Stimulated activated CD8-positive, alpha-beta memory T cell treated with anti-CD3 and anti-CD28 coated beads, Interleukin-4, amount 100 ng/mL, for 1 hour (primary cell): ENCODE measurements around the gene LYL1.
"Not testable (repeated sequence)": the region's sequence is repeated elsewhere in the genome, so short reads cannot be mapped to it uniquely, and the experiment has no call there.

ENCODE experiments used
- DNase-seq, 2 donors: peaks; one replicate each; pipeline ENCODE4 v3.0.0-alpha.2; 2020; ENCODE audit warnings: low read depth in 2 of 2, low spot score in 1 of 2

Gene LYL1

DNA sequence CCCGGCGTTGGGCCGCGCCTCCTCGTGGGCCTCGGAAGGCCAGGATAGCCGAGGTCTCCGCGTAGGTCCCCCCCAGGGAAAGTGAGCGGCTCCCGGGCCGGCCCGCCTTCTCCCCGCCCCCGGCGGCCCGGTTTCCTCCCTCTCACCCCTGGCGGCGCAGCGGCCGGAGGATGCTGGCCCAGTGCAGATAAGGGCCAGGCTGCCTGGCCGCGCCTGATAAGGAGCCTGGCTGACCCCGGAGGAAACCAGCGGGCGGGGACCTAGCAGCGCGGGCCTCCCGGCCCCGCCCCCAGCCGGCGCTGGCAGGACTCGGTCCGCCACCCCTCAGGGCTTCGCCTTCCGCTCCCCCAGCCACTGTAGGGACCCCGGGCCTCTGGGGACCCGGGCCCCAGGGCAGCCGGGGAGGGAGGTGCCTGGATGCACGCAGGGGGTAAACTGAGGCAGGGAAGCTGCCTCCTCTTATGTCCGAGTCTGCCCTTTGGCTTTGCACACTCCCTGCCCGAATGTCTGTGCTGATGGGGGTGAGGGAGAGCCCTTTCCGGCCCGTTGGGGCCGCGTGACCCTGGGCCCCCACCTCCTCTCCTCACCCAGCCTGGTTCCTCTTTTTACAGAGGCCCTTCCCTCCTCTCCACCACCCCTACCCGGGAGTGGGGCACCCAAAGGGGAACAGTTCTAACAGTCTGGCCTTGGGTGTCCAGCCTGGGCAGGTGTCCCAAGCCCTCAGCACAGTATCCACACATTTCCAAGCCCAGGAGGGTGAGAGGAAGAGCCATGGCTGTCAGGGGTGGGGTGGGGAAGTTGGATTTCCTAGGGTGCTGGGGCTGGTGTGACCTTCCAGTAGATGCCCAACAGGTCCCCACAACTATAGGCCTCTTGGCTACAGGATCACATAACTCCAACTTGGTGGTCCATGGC lies at the start of gene LYL1:
LYL1 (minus strand) TSS at position 193 of the 915 bp plus-strand sequence. CDS start 1,687 bp downstream, outside the sequence.
- DNase-seq: no peak

- DNase-seq: peak; percentile 93 to 94
Measured at GRCh38 chr19:13151605-13152355, 49.1 kb upstream of the LYL1 start.

GRCh38 chr19:13150931-13151604 lies 48.4 kb upstream of the LYL1 start:
- DNase-seq: no peak

GRCh38 chr19:13150187-13150930 lies 47.7 kb upstream of the LYL1 start, which contains the start of the genes IER2 and STX10:
IER2 (plus strand) TSS chr19:13150411; CDS start chr19:13153187, 2,776 bp downstream.
STX10 (minus strand) TSS chr19:13150375; CDS start chr19:13150173, 202 bp downstream.
- peak; percentile 81 to 91 for DNase-seq

DNA sequence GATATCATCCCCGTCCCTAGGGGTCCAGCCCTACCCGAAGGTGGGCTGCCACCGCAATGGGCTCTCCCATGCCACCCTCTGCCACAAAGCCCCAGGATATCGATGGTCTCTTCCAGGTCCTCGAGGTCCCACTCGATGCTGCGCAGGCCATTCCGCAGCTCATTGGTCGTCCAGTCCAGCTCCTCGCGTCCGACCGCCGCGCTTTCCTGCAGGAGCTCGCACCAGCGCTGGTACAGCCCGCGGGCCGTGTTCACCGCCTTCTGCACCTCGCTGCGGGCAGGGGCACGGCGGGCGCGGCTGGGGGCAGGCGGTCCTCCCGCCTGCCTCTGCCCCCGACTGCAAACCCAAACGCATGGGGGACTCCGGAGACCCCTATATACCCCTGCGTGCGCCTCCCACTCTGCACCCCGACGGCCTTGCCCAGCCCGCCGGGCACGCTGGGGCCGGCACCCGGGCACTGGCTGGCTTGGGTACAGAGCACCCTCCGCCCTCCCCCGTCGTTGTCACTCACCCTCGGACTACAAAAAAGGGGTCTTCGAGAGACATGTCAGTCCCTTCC lies 47.0 kb upstream of the LYL1 start:
- no peak for DNase-seq

GRCh38 chr19:13149173-13149627 lies 46.5 kb upstream of the LYL1 start:
- DNase-seq: not testable (repeated sequence)

DNA sequence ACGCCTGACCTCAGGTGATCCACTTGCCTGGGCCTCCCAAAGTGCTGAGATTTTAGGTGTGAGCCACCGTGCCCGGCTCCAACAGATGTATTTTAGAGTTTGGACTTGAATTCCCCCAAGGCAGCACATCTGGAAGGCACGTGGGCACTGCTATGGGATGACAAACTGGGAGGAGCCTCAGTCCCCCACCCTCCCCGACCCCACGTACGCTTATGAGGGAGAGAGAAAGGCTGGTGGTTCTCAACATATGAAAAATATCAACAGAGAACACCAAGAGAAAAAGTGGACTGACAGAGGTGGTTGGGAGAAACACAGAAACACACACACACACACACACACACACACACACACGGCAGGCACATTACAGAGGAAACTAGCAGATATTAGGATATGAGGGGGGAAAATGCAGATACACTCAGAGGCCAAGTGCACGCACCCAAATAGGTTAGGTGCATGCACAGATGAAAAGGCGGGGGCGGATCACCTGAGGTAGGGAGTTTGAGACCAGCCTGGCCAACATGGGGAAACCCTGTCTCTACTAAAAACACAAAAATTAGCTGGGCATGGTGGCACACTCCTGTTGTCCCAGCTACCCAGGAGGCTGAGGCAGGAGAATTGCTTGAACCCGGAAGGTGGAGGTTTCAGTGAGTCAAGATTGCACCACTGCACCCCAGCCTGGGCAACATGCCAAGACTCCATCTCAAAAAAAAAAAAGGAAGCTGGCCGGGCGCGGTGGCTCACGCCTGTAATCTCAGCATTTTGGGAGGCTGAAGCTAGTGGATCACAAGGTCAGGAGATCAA lies 44.3 kb upstream of the LYL1 start:
- DNase-seq: no peak

GRCh38 chr19:13139633-13140311 lies 37.1 kb upstream of the LYL1 start:
- DNase-seq: no peak

GRCh38 chr19:13138916-13139198 lies 36.2 kb upstream of the LYL1 start:
- no peak for DNase-seq

DNA sequence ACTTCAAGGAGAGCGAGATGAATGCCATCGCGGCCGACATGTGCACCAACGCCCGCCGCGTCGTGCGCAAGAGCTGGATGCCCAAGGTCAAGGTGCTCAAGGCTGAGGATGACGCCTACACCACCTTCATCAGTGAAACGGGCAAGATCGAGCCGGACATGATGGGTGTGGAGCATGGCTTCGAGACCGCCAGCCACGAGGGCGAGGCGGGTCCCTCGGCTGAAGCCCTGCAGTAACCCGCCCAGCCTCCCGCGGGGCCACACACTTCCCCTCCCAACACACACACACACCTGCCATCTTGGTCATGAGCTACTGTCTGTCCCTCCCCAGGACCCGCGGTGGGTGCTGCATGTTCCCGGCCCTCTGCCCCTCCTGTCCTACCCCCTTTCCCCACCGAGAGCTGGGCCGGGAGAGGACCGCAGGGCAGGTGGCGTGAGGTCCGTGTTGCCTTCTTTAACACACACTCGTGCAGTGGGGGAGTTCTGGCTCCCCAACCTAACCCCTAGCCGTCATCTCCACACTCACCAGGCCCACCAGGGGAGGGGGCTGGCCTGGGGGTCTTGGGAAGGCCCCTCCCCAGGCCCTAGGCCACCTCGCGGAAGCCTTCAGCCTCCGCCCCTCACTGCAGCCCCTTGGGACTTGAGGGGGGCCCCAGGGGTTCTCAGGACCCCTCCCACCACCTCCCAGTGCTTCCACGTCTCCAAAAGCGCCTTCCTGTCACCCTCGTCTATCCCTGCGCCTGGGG lies 35.7 kb upstream of the LYL1 start:
- DNase-seq: no peak

DNA sequence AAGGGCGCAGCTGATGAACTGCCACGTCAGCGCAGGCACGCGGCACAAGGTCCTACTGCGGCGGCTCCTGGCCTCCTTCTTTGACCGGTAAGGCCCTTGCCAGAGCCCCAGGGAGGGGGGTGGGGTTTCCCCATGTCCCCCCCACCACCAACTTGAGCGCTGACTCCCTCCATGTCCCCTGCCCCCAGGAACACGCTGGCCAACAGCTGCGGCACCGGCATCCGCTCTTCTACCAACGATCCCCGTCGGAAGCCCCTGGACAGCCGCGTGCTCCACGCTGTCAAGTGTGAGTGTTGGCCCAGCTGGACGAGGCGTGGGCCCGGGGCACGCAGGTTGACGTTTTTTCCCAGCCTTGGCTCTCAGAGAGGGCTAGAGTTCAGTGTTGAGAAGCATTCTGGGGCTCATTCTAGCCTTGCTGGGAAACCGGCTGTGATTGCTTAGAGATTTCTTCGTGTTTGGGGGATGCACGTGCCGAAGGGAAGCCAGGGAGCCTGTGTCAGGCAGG lies 34.7 kb upstream of the LYL1 start:
- DNase-seq: no peak

DNA sequence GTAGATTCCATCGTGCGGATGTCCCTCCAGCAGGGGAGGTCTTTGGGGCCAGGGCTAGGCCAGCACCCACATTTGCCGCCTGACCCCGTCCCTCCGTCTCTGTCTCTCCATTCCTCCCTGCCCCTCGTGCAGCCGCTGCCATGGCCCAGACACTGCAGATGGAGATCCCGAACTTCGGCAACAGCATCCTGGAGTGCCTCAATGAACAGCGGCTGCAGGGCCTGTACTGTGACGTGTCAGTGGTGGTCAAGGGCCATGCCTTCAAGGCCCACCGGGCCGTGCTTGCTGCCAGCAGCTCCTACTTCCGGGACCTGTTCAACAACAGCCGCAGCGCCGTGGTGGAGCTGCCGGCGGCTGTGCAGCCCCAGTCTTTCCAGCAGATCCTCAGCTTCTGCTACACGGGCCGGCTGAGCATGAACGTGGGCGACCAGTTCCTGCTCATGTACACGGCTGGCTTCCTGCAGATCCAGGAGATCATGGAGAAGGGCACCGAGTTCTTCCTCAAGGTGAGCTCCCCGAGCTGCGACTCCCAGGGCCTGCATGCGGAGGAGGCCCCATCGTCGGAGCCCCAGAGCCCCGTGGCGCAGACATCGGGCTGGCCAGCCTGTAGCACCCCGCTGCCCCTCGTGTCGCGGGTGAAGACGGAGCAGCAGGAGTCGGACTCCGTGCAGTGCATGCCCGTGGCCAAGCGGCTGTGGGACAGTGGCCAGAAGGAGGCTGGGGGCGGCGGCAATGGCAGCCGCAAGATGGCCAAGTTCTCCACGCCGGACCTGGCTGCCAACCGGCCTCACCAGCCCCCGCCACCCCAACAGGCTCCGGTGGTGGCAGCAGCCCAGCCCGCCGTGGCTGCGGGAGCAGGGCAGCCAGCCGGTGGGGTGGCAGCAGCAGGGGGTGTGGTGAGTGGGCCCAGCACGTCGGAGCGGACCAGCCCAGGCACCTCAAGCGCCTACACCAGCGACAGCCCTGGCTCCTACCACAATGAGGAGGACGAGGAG lies 32.7 kb upstream of the LYL1 start:
- DNase-seq: no peak

GRCh38 chr19:13134626-13135025 lies 32.0 kb upstream of the LYL1 start:
- DNase-seq: no peak

GRCh38 chr19:13133241-13133870 lies 30.7 kb upstream of the LYL1 start:
- no peak for DNase-seq

- no peak for DNase-seq
Measured at GRCh38 chr19:13132471-13133180, 30.0 kb upstream of the LYL1 start.
